Stimulated activated CD8-positive, alpha-beta memory T cell treated with anti-CD3 and anti-CD28 coated beads, Interleukin-12 subunit alpha, Interleukin-12 subunit beta, amount 100 ng/mL, for 24 hours (primary cell): ENCODE data around the gene F2RL1.
"Not testable (repeated sequence)": the region's sequence is repeated elsewhere in the genome, so short reads cannot be mapped to it uniquely, and the experiment has no call there.

Source experiments
- DNase-seq: peaks from one replicate; pipeline ENCODE4 v3.0.0-alpha.2; 2020; ENCODE audit errors: extremely low read depth

Gene F2RL1, protein sequence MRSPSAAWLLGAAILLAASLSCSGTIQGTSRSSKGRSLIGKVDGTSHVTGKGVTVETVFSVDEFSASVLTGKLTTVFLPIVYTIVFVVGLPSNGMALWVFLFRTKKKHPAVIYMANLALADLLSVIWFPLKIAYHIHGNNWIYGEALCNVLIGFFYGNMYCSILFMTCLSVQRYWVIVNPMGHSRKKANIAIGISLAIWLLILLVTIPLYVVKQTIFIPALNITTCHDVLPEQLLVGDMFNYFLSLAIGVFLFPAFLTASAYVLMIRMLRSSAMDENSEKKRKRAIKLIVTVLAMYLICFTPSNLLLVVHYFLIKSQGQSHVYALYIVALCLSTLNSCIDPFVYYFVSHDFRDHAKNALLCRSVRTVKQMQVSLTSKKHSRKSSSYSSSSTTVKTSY

DNA sequence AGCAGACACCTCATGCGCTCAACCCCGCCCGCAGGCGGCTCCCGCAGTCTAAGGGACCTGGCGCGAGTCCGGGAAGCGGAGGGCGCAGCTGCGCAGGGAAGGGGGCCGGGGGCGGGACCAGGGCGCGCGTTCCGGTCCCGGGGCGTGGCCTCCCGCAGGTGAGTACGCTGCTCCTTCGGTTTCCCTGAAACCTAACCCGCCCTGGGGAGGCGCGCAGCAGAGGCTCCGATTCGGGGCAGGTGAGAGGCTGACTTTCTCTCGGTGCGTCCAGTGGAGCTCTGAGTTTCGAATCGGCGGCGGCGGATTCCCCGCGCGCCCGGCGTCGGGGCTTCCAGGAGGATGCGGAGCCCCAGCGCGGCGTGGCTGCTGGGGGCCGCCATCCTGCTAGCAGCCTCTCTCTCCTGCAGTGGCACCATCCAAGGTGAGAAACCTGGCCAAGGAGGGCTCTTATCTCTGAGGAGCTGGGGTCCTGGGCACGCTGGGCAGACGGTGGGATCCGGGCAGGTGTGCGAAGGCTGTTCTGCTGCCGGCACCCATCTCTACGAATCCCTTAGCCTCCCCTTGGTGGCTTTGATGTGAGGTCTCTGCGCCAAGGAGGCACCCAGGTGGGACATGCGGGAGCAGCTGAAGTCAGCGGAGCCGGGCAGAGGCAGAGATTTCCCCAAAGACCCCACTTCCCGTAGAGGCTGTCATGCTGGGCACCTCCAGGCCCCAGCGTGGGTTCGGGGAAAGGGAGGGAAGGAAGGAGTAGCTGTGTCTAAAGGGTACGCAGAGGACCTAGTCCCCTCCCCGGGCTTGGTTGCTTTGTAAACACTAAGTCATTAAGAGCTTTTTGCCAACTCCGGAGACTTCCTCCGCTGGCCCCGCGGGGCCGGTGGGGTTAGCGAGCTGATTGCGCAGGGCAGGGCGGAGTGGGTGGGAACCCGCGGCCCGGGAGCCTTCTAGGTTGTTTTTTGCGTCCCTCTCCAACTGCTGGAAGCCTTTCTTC is at the start of gene F2RL1:
F2RL1 (plus strand) TSS at position 187 of the 988 bp plus-strand sequence; CDS start at position 340, 153 bp downstream.
- DNase-seq: no peak

DNA sequence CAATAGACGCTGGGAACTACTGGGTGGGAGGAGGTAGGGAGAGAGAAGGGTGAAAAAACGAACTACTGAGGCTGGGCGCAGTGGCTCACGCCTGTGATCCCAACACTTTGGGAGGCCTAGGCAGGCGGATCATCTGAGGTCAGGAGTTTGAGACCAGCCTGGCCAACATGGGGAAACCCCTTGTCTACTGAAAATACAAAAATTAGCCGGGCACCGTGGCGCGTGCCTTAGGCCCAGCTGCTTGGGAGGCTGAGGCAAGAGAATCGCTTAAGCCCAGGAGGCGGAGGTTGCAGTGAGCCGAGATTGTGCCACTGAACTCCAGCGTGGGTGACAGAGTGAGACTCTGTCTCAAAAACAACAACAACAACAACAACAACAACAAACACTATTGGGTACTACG is 47.8 kb upstream of the F2RL1 start:
- DNase-seq: not testable (repeated sequence)

DNA sequence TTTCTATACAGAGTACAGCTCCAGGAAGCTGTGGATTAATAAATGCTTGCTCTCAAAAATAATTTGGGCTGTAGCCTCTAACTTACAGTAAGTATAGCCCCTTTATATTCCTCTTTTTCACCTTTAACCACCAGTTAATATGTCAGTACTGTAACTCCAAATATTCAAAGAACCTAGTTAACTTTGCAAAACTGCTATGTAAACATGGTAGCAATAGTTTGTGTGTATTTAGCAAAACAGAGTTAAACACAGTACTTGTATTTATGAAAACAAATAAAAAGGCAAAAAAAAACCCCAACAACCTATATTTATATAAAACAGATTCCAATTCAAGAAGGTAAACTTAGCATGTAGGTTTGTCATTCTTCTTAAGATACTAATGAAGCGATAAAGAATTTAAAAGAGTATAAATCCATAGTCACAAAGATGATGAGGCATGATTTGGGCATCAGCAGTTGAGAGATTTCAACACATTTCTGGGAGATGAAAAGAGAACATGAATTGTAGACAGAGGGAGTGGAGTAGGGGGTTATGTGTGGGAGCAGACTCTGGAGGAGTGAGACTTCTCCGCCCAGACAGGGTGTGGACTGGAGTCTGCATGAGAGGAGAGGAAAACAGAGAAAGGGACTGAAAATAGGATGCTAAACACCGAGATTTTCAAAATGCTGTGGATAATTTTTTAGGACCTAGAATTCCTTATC is 47.0 kb upstream of the F2RL1 start:
- no peak for DNase-seq

DNA sequence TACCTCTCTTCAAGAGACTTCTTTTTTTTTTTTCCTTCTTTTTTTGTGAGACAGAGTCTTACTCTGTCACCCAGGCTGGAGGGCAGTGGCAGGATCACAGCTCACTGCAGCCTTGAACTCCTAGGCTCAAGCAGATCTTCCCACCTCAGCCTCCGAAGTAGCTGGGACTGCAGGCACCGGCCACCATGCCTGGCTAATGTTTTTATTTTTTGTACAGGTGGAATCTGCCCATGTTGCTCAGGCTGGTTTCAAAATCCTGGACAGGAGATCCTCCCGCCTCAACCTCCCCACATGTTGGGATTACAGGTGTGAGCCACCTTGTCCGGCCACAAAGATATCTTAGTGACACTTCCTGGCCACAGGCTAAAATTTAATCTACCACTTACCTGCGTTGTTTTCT is 42.9 kb upstream of the F2RL1 start:
- no peak for DNase-seq

DNA sequence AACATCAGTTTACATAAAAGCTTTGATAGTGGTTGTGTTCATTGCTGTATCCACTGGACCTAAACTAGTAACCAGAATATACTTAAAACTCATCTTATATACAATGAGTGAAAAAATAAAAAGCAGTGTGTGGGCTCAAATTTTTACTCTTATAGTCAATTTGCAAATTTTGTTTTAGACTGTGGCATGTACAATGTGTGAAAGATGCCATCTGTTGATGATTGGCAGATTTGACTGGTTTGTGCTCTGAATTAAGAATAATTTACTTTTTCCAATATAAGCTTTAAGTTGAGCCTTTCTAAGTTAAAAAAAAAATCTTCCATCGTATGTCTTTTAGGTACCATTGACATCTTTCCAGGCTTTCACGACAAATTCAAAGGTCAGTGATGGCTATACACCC is 42.4 kb upstream of the F2RL1 start:
- no peak for DNase-seq

DNA sequence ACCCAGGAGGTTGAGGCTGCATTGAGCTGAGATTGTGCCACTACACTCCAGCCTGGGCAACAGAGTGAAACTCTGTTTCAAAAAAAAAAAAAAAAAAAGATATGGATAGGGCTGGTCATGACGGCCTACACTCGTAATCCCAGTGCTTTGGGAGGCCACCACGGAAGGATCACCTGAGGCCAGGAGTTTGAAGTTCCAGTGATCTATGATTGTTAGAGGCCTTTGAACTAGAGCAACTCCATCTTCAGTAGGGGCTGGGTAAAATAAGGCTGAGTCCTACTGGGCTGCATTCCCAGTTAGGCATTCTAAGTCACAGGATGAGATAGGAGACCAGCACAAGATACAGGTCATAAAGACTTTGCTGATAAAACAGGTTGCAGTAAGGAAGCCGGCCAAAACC is 38.2 kb upstream of the F2RL1 start:
- not testable (repeated sequence) for DNase-seq

DNA sequence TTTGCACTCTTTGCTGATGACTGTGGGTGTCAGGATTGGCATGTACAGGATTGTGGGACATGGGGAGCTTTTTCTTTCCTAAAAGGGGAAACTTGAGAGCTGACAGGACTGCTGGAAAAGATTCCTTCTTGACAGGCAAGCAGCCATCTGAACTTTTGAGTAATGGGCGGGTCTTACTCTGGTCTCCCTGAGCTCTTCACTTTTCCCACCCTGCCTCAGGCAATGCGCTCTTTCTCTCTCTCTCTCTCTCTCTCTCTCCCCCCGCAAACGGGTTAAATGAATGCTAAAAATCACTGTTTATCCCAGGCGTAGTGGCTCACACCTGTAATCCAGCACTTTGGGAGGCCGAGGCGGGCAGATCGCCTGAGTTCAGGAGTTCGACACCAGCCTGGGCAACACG is 37.1 kb upstream of the F2RL1 start:
- no peak for DNase-seq

DNA sequence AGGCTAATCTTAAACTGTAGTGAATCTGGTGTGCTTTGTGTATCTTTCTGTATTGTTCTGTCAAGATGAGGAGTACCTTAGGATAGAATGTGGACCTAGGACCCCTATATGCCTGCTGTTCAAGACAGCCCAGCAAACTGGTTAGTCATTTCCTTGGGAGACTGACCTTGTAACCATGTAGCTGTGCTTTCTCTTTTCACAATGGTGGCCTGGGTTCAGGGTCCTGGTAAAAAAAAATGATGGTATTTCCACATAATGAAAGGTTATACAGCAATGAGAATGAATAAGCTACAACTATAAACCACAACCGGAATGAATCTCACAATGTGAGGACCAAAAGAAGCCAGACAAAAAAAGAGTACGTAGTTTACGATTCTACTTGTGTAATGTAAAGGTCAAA is 36.4 kb upstream of the F2RL1 start:
- DNase-seq: no peak

DNA sequence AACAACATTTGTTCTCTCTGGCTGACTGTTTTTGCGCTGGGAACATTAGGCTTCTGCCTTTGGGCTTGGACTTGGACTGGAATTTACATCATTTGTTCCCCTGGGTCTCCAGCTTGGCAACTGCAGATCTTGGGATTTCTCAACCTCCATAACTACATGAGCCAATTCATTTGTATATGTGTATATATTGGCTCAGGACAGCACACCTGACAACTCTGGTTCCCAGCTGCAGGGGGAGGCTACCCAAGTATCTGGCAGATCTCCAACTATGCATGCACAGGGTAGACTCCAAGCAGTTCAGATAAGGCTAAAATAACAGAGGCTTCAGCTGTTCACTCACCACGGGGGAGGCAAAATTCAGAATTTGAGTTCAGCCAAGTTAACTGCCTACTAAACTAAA is 31.6 kb upstream of the F2RL1 start:
- no peak for DNase-seq

DNA sequence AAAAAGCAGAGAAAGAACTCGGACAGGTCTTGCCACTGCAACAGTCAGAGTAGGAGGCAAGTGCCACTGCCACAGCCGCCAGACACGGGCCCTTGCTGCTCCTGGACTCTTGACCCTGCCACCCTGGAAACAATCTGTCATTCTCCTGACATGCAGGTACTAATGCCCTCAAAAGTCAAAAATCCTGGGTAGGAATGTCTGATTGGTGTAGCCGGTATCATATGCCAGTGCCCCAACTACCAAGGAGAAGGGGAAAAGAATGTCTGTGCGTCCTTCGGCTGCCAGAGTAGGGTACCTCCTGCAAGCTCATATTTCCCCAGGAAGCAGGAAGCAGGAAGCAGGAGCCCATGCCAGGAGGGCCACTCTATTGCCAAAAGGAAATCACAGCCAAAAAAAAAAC is 30.5 kb upstream of the F2RL1 start:
- no peak for DNase-seq

DNA sequence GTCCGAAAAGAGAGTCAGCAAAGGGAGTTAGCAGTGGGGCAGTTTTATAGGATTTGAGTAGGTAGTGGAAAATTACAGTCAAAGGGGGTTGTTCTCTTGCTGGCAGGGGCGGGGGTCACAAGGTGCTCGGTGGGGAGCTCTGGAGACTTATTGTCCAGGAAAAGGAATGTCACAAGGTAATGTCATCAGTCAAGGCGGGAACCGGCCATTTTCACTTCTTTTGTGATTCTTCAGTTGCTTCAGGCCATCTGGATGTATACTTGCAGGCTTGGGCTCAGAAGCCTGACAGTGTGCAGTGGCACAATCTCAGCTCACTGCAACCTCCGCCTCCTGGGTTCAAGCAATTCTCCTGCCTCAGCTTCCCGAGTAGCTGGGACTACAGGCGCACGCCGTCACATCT is 29.6 kb upstream of the F2RL1 start:
- DNase-seq: not testable (repeated sequence)

DNA sequence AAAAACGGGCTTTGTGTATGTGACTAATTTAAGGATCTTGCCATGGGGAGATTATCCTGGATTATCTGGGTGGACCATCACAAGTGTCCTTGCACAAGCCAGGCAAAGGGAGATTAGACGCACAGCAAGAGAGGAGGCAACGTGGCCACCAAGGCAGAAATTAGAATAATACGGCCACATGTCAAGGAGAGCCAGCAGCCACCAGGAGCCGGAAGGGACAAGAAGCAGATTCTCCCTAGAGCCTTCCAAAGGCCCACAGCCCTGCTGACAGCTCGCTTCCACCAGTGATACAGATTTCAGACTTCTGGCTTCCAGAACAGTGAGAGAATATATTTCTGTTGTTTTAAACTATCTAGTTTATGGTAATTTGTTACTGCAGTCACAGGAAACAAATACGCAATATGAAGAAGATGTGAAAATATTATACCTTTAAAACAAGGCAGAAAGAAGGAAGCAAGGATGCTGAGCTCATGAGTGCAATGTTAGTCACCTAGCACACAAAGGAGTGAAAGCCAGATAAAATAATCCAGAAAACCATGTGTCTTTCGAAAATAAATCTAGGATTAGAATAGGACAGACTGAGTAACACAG is 28.7 kb upstream of the F2RL1 start:
- DNase-seq: no peak

DNA sequence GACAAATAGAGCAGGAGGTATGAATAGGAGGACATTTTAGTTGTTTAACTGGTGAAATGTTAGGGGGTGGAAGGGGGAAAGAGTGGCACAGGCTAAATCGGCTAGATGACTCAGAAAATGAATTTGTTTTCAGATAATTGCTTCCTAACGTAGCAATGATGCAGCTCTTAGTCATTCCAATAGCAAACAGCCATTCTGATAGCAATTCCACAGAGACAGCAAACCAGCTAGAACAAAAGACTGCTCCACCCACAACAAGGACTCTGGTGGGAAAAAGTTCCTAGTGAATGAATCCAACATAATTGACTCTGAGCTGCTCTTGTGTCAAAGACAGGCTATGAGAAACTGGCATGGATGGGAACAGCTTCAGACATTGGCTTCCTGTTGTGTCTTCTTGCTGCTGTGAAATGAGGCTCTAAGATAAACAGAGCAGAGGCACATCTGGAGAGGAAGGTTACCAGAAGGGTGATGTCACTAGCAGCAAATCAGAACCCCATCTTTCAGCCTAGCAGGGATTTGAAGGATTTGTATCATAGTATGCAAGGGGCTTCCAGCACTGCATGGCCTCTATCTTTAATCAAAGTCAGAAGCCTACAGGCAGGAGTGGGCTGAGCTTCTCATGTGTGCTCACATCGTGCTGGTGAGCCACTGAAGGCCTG is 28.1 kb upstream of the F2RL1 start:
- no peak for DNase-seq

DNA sequence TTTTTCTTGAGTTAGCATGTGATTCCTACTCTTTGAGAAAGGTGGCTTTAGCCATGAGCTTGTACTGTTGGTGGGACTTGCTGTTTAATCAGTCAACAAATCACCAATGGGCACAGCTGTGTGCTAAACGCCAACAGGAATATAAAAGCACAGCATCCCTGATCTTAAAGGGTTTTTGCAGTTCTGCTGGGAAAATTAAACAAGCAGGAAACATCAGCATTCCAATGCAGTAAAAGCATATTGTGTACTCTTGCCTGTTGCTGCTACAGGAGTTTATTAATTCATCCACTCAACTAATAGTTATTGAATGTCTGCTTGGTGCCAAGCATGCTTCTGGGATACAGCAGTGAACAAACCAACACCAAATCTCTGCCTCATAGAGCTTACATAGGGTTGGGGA is 27.4 kb upstream of the F2RL1 start:
- DNase-seq: no peak

DNA sequence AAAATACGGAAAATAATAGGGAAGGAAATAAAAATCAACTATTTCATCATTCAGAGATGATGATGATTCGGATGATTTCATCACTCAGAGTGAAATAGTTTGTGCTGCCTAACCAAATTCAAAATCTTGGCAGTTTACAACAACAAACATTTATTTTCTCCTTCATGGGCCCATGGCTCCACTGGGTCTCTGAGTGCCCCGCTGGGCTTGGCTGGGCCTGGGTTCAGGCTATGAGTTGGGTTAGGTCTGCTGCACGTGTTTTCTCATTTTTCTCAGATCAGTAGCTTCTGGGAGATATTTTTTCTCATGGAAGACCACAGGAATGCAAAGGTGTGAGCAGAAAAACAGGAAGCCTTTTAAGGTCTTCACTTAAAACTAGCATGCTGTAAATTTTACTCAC is 24.0 kb upstream of the F2RL1 start:
- no peak for DNase-seq

DNA sequence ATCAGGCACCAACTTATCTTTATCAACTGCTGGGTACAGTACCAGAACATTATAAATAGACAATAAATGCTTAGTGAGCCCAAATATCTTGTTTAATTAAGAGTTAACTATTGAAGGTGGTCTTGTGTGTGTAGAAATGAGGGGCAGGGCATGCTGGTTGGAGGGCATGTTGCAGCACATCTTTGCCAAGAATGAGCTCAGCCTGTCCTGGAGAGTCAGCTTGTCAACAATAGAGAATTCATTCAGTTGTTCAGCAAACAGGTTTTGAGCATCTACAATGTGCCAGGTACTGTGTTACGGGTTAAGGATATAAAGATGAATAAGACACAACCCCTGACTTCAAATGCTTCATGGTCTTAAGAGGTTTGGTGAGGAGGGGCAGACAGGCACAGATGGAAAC is 19.2 kb upstream of the F2RL1 start:
- DNase-seq: no peak

DNA sequence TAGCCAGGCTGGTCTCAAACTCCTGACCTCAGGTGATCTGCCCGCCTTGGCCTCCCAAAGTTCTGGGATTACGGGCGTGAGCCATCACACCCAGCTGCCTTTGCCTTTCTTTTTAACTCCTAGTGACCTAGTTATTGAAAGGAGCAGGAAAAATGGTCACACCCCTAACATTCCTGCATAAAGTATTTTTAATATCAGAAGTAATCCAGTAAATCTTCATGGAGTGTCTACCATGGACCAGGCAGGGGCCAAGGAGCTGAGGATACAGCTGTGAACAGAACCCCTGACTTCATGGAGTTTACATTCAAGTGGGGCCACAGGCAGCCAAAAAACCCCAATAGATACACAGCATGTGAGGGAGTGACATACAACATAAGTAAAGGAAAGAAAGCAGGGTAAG is 18.3 kb upstream of the F2RL1 start:
- no peak for DNase-seq

DNA sequence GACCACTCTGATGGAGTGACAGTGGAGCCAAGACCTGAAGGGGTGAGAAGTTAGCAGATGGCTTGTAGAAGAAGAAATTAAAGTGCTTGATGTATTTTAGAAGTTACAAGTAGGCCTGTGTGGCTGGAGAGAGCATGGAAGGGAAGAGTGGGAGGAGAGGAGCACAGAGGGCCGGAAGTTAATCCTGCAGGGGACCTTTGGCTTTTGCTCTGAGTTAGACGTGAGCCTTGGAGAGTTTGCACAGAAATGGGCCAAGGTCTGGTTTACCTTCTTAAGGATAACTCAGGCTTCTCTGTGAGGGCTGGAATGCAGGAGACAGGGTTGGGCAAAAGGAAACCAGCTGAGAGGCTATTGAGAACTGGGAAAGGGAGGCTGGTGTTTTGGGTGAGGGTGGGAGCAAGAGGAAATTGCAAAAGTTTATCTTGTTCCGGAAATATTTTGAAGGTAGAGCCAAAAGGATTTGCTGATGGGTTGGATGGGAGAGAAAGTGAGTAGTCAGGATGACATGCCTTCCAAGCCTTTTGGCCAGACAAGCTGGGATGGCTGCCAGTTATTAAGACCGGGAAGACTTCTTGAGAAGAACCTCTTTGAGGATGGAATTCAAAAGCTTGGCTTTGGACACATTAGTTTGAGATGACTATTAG is 17.5 kb upstream of the F2RL1 start:
- no peak for DNase-seq

DNA sequence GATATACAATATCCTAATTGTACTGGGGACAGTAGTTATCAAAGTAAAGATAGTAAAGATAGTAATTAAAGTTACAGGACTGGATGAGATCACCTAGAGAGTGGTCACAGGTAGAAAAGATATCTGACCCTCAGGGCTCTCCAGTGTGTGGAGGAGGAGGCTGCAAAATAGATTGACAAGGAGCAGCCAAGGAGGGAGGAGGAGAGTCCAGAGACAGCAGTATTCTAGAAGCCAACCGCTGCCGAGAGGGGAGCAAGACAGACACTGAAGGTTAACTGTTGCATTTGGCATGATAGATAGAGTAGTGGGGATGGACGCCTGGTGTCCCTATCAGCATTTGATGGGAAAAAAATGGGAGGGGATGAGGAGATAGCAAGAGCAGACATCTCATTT is 17.0 kb upstream of the F2RL1 start:
- DNase-seq: no peak

DNA sequence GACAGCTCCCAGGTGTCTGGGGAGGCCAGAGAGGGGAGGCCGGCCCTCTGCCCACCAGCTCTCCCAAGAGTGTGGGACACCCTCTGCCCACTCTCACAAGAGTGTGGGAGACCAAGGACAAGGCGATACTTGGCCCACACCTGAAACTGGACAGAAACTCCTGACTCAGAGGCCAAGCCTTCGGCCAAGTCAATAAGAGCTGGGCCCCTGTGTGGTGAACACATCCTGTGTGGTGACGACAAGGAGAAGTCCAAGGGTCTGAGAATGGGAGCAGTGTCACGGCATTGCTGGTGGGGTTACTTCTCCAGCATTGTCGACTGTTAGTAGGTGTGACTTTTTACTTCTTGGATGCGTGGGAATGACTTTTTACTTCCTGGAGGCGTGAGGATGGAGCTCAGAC is 14.6 kb upstream of the F2RL1 start:
- DNase-seq: no peak
